ENCODE measurements around the gene CES3.

Gene CES3, protein sequence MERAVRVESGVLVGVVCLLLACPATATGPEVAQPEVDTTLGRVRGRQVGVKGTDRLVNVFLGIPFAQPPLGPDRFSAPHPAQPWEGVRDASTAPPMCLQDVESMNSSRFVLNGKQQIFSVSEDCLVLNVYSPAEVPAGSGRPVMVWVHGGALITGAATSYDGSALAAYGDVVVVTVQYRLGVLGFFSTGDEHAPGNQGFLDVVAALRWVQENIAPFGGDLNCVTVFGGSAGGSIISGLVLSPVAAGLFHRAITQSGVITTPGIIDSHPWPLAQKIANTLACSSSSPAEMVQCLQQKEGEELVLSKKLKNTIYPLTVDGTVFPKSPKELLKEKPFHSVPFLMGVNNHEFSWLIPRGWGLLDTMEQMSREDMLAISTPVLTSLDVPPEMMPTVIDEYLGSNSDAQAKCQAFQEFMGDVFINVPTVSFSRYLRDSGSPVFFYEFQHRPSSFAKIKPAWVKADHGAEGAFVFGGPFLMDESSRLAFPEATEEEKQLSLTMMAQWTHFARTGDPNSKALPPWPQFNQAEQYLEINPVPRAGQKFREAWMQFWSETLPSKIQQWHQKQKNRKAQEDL

DNA sequence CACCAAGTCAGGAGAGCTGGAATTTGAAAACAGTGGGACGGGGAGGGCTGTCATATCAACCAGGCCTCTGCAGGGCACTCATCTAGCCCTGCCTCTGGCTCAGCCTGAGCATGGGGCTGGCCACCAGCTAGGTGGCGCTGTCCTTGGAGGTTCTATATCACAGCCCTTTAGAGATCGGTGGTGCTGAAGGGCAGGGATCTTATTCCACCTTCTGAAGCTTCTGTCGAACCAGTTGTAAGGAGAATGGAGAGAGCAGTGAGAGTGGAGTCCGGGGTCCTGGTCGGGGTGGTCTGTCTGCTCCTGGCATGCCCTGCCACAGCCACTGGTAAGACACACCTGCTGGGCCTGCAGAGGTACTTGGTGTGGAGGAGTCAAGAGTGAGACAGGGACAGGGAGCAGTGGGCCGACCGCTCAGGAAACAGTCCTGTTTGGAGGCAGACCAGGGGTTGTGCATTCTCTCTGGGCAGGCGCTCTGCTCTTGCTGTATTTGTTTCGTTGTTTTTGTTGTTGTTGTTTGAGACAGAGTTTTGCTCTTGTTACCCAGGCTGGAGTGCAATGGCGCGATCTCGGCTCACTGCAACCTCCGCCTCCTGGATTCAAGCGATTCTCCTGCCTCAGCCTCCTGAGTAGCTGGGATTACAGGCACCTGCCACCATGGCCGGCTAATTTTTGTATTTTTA, at the start of gene CES3:
Gene CES3 (plus strand): TSS at position 202 of the 680 bp plus-strand sequence. CDS start 42 bp downstream, at position 244.
- DNase-seq (ENCODE audit: low read depth) = peak; percentile 18

DNA sequence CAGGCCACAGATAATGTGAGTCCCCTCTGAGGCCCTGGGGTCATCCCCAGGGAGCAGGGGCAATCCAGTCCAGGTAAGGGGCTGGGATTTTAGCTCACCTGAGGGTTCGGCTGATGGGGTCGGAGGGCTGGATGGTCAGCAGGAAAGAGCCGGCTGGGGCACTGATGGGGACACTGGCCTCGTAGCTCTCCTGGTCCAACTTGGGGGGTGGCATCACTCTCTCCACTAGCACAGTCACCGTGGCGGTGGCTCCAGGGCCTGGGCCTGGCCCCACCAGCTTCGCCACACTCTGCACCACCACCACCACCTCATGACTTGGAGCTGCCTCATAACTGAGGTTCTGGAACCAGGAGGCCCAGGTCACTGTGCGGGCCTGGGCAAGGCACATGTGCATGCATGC, 49.3 kb upstream of the CES3 start:
- no peak for DNase-seq (ENCODE audit: low read depth)

DNA sequence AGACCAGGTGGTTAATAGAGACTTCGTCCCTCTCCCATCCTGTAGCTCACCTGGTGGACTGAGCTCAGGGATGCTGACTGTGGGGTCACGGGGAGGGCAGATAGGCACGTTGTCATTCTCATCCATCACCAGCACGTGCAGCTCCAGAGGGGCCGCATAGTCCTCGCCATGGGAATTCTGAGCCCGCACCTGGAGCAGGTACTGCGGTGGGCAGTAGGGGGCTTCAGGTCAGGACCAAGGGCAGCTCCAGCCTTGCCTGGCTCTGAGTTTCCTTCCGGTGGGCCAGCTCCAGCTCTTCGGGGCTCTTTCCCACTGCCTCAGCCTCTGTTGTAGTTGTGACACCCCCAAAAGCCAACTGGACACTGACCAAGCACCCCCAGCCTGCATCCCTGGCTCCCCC, 48.0 kb upstream of the CES3 start:
- DNase-seq (ENCODE audit: low read depth) = no peak

DNA sequence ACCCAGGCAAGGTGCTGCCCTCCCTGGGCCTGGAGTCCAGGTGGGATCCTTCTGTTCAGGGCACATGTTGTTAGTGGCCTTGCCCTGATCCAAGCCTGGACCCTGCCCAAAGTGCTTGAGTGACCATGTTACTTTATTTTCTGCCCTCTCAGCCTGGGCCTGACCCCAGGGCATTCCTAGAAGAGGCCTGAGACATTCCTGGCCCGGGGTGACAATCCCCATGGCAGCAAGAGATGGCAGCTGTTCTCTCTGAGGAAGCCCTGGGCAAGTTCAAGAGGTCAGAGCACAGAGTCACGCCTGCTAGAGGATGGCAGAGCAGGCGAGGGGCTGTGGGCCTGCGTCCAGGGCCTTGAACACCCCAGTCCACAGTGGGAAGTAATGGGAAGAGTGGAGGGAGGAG, 47.4 kb upstream of the CES3 start:
- no peak for DNase-seq (ENCODE audit: low read depth)

DNA sequence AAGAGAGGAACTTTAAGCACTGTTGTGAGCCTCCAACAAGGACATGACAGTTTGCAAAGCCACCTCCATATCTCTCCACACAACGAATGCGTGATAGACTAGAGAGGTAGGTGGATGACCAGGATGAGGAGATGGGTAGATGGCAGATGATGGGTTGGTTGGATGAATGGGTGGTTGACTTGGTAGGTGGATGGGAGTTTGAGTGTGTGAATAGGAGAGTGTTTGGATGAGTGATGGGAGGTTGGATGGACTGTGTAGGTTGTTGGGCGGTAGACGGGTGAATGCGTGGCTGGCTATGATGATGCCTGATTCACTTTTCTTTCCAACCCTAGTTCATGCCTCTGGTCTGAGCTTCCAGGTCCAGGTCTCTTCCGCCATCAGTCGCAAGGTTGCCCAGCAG, 46.5 kb upstream of the CES3 start:
- DNase-seq (ENCODE audit: low read depth) = no peak

DNA sequence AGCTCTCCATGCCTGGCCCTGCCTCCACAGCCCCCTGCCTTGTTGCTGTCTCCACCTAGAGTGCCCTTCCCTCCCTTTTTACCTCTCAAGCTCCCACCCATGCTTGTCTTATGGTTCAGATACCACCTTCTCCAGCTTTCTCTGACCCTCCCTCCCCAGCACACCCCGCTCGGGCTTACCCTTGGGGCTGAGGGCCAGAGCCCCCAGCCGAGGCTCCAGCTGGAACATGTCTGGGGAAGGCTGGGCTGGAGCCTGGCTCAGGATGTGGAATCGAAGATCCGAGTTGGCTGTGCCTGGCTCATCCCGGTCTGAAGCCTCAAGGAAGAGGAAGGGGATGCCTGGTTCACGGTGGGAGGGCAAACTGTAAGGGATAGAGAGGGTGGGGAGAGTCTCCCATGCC, 46.0 kb upstream of the CES3 start:
- no peak for DNase-seq (ENCODE audit: low read depth)

DNA sequence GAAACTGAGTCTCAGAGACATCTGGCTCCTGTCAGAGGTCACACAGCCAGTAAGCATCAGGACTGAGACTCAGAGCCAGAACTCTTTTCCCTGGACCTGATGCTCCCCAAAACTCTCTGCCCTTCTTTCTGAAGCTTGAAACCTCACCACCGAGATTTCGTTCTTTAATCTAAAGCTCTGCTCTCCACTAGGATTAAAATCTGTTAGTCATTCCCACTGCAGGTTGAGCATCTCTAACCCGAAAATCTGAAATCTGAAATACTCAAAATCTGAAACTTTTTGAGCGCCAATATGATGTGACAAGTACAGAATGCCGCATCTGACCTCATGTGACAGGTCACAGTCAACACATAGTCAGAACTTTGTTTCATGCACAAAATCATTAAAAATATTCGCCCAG, 44.5 kb upstream of the CES3 start:
- DNase-seq (ENCODE audit: low read depth) = no peak

DNA sequence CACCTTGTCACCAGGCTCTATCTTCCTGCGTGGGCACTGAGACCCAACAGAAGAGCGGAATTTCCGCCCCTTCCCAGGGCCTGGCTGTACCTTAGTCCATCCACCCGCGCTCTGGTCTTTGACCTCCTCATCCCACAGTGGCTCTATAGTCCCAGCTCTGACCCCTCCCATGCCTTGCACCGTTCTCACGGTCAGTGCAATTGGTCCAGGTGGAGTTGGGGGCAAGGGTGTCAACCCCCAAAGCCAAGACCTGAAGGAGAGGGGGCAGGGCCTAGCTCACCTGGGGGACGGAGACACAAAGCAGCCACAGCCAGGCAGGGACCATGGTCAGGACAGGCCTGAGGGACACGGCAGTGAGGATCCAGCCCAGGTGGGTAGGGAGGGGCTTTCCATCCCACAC, 43.3 kb upstream of the CES3 start:
- DNase-seq (ENCODE audit: low read depth) = no peak

DNA sequence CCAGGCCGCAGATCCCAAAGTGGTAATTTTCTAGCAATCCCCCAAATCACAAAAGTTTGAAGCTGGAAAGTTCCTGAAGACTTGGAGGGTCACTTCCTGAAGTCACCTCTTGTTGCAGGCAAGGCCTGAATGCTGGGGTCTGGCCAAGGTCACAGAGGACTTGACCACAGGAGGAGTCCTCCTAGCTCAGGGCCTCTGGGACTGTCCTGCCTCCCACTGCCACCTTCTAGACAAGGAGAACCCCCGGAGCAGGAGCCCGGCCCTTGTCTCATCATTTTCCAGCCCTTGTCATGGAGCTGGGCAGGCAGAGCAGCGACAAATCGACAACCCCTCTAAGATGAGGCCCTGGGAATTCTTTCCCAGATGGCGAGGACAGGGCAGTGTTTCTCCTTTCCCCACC, 42.7 kb upstream of the CES3 start:
- DNase-seq (ENCODE audit: low read depth) = no peak

DNA sequence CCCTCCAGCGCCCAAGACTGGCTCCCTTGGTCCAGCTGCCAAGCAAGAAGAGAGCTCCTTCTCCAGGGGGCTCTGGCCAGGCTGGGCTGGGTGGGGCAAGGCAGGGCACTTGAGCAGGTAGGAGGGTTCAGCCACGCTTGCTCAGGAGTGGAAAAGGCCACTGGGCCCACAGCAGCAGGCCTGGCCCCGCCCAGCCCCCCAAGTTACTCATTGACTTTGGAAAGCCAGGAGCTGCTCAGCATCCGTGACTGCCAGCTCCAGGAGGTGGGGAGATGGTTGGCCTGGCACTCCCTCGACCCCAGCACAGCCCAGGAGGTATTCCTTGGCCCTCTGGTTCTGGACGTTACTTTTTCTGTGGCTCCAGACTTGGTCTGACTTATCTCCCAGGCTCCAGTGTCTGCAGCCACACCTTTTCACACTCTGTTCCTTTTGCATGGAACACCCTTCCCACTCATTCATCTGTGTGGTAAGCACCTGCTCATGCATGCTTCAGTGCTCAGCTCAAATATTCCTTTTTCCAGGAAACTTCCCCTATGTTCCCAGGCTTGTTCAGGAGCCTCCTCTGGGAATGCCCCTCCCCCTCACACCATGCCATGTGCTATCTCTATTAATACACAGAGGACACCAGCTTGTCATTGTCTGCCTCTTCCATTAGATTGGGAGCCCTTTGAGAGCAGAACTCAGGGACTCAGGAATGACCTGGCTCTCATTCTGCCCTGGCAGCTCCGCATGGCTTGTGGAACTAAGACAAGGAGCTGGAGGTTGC, 42.1 kb upstream of the CES3 start, which contains the start of gene CDH16:
Gene CDH16 (minus strand): TSS at position 83 of the 766 bp plus-strand sequence. CDS start 820 bp downstream, outside the sequence.
- DNase-seq (ENCODE audit: low read depth) = no peak

DNA sequence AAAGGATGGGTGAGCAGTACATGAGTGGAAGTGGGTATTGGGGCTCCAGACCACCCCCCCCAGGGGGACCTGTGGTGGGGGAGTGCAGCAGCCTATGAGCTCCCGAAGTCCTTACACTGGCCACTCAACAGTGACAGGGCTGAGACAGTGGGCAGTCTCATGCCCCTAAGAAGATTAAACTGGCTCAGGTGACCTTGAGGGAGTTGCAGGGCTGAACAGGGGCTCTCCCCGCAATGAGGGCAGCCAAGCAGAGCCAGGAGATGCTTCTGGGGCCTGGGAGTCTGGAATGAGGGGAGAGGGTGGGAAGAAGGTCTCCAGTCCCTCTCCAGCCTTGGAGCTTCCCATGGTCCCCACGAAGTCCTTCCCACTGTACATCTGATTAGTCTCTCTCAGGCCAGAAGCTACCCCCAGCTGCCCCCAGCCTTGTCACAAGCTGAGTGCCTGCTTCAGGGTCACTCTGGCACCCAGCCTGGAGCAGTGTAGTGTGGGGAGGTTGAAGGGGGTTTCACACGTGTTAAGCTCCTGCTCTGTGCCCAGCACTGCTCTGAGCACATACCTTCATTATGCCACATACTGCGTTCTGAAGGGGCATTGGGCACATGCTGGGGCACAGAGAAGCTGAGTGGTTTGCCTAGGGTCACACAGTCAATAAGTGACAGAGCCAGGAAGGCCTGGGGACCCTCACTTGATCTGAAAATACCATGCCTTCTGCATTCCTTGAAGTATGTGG, 41.3 kb upstream of the CES3 start:
- DNase-seq (ENCODE audit: low read depth) = no peak

DNA sequence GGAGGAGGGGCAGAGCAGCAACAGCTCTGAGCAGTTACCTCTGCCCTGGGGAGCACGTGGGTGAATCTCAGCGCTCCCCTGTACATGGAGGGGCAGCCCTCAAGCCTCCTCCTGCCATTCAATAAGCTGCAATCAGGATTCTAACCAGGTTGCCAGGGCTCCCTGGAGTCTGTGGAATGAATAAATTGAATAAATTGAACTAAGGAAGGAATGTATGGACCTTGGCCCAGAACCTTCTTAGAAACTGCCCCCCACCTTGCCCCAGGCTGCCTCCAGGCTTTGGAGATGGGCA, 40.8 kb upstream of the CES3 start:
- DNase-seq (ENCODE audit: low read depth) = no peak

DNA sequence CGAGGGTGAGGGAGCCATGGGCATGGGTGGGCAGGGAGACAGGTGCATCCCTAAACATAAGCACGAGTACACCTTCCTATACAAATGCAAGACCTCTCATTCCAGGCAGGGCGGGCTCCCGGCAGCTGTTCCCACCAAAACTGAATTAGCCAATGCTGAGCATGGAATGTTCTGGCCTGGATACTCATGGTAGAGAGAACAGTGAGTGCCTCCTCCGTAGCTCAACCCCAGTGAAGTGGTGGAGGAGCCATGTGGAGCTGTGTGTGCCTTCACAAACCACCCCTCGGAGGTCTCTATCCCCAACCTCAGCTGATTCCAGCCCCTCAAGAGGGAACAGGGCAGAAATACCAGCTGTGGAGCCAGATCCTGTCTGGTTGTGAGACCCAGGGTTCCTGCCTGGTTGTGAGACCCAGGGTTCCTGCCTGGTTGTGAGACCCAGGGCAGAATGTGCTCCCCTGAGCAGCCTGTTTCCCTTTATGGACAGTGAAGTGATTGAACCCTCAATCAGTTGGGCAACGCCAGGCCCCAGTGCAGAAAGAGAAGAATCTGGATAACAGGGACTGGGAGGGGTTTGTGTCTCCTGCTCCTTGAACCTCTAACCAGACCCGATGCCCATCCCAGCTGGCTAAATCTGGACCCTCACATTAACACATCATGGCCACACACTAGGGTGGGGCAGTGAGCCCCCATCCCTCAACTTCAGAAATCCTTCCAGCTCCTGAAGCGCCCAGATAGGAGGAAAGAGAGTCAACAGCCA, 40.0 kb upstream of the CES3 start:
- no peak for DNase-seq (ENCODE audit: low read depth)

DNA sequence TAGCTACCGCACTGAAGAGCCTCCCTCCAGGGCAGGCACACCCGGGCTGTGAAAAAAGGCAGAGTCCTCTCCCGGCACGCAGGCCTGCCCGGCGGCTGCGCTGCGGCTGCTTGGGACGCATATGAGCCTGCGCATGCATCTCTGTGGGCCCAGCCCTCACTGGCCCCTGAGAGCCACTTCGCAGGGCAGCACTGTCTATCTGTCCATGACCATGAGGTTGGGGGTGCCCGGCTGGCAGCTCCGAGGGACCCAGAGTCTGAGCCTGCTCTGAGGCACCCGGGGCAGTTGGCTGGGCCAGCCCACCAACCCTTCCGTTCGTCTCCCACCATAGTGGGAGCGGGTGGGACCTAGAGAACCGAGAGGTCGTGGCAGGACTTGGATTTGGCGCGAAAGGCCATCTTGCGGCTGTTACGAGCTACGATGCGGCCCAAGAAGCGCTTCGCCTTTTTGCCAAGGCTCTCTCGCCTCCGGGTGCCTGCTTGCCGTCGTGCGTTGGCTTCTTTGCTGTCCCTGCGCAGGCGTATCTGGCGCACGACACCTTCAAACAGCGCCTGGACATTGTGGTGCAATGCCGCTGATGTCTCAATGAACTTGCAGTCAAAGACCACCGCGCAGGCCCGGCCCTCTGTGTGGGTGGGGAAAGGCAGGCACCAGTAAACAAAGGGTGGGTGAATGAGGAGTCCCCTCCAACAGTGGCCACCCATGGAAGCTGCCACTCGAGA, 39.2 kb upstream of the CES3 start:
- no peak for DNase-seq (ENCODE audit: low read depth)

DNA sequence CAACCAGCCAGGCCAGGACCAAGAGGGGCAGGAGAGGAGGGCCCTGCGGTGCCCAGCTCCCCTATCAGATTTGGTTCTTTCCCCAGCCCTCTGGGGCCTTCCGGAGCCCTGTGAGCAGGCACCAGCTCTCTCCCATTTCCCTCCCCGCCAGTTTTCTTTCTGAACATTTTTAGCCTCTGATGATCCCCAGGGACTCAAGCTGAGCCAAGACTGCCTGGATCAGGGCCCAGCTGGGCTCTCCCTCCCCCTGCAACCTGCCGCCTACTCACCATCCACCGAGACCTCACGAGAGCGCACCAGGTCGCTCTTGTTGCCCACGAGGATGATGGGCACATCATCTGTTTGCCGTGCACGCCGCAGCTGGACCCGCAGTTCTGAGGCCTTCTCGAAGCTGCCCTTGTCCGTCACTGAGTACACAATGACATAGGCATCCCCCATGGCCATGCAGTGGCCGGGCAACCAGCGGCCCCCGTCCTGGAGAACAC, 37.8 kb upstream of the CES3 start:
- DNase-seq (ENCODE audit: low read depth) = no peak

DNA sequence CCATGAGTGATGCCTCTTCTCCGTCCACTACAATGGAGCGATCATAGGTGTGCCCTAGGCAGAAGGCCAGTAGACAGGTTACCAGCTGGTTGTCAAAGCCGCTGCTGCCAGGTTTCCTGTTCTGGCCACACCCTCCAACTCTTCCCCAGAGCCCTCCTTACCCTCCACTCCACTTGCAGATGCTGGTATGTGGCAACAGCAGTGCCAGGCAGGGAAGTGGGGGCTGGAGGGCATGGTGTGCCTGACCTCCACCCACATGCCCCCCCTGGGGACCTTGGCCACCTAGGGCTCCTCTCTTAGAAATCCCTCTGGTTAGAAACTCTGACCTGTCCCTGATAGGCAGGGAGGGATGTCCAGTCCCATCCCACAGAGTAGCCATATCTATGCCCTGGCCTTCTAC, 37.2 kb upstream of the CES3 start:
- no peak for DNase-seq (ENCODE audit: low read depth)

DNA sequence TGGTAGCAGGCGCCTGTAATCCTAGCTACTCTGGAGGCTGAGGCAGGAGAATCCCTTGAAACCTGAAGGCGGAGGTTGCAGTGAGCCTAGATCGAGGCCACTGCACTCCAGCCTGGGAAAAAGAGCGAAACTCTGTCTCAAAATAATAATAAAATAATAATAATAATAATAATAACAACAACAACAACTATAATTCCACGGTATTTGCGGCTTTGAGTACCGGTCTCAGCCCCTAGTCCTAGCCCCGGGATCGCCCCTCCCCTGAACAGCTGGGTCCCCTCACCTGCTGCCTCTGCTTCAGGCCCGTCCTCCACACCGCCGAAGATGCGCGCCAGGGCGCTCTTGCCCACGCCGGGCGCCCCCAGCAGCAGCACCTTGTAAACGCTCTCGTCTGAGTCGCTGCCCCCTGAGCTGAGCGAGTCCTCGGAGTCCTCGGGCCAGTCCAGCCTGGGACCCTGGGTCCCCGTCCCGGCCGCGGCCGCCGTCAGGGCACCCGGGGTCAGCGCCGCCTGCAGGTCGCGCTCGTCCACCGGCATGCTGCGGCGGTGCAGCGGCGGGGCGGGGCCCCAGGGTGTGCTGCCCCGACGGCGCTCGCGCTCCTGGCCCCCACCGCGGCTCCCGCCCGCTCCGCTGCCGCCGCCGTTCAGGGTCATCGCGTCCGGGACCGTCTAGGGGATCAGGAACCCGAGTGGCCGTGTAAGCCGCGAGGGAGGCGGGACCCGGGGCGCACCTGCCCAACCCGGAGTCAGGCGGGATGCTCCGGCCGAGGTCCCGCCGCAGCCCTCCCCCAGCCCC, 36.3 kb upstream of the CES3 start:
- DNase-seq (ENCODE audit: low read depth) = no peak

DNA sequence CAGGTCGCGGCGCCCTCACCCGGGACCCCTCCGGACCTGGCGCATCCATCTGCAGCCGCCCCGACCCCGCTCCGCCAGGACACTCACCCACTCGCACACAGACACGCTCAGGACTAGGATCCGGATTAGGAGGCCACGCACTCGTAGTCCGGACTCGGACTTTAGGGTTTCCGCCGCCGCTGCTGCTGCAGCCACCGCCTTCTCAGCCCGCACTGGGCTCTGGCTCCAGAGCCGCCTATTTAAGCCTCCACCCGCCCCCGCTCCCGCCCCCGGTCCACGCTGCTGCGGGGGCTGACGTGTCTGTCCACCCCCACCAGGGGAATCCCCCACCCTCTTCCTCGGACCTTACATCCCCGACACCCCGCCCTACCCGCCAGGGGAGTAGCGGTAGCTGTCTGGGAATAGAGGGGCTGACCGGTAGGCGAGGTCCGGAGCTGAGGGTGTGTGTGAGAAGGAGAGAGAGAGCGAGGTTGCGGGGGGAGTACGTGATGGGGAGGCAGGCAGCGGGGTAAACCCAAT, 35.7 kb upstream of the CES3 start, which contains the start of gene RRAD:
Gene RRAD (minus strand): TSS at position 214 of the 519 bp plus-strand sequence. CDS start 356 bp downstream, outside the sequence.
- no peak for DNase-seq (ENCODE audit: low read depth)

Measured in non-pigmented ciliary epithelial cell (primary cell).